KMS-11 (cell line): ENCODE measurements around the gene PLN.

Experiments used
- H2AFZ ChIP-seq: fragments of 200-600 bp; sonication (generic); 2 replicates; pipeline ENCODE4 v1.6.1; 2016; ENCODE audit warnings: antibody characterized with exemption, mixed run types, low read depth
- H3K27ac ChIP-seq: fragments of 200-600 bp; sonication (generic); 2 replicates; pipeline ENCODE4 v1.6.1; 2016; ENCODE audit warnings: mild to moderate bottlenecking, mixed run types
- H3K27me3 ChIP-seq: fragments of 200-600 bp; sonication (generic); 2 replicates; pipeline ENCODE4 v1.6.1; 2017; ENCODE audit warnings: mild to moderate bottlenecking, low read depth, mixed run types, moderate library complexity; ENCODE audit not compliant: insufficient read depth
- H3K36me3 ChIP-seq: fragments of 200-600 bp; sonication (generic); 2 replicates; pipeline ENCODE4 v1.6.1; 2017; ENCODE audit warnings: mild to moderate bottlenecking, mixed run types; ENCODE audit not compliant: insufficient read depth
- H3K4me1 ChIP-seq: fragments of 200-600 bp; sonication (generic); 2 replicates; pipeline ENCODE4 v1.6.1; 2016; ENCODE audit warnings: mild to moderate bottlenecking, low read depth, mixed run types; ENCODE audit not compliant: poor library complexity, severe bottlenecking
- H3K4me2 ChIP-seq: fragments of 200-600 bp; sonication (generic); 2 replicates; pipeline ENCODE4 v1.7.0; 2016; ENCODE audit warnings: mild to moderate bottlenecking, mixed run types
- H3K4me3 ChIP-seq: fragments of 200-600 bp; sonication (generic); IDR thresholded peaks from 2 replicates; pipeline ENCODE4 v1.6.1; 2017; ENCODE audit warnings: low read depth, low read length, mixed read lengths; ENCODE audit not compliant: insufficient read depth
- H3K79me2 ChIP-seq: fragments of 200-600 bp; sonication (generic); 2 replicates; pipeline ENCODE4 v1.6.1; 2016; ENCODE audit warnings: low read depth, mixed run types; ENCODE audit not compliant: insufficient read depth
- H3K9ac ChIP-seq: fragments of 200-600 bp; sonication (generic); 2 replicates; pipeline ENCODE4 v1.6.1; 2016; ENCODE audit warnings: mild to moderate bottlenecking, mixed run types
- H4K20me1 ChIP-seq: fragments of 200-600 bp; sonication (generic); 2 replicates; pipeline ENCODE4 v1.6.1; 2016; ENCODE audit warnings: mild to moderate bottlenecking, mixed run types; ENCODE audit not compliant: insufficient read depth
- TF ChIP-seq, protein P1 (sequence below): fragments of 200-600 bp; sonication (generic); conservative IDR thresholded peaks from 2 replicates; pipeline ENCODE4 v1.6.1; 2017; ENCODE audit warnings: low read depth, mild to moderate bottlenecking, antibody characterized with exemption, low read length, moderate library complexity, mixed read lengths

The PLN gene

DNA sequence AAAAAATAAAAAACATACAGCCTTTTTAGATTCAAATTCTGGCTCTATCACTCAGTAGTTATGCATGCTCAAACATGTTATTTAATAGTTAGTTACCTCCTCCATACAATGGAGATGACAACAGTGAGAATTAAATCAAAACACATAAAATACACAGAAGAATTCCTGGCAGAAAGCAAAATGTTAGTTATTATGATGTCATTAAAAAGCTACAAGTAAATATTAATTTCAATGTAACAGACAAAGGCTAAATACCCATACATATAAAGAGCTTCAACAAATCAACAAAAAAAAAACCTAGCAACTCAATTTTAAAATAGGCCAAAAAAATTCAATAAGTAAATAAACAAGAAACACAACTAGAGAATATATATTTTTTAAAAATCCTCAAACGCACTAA lies 21.4 kb downstream of the PLN start:
- TF ChIP-seq, protein P1, sequence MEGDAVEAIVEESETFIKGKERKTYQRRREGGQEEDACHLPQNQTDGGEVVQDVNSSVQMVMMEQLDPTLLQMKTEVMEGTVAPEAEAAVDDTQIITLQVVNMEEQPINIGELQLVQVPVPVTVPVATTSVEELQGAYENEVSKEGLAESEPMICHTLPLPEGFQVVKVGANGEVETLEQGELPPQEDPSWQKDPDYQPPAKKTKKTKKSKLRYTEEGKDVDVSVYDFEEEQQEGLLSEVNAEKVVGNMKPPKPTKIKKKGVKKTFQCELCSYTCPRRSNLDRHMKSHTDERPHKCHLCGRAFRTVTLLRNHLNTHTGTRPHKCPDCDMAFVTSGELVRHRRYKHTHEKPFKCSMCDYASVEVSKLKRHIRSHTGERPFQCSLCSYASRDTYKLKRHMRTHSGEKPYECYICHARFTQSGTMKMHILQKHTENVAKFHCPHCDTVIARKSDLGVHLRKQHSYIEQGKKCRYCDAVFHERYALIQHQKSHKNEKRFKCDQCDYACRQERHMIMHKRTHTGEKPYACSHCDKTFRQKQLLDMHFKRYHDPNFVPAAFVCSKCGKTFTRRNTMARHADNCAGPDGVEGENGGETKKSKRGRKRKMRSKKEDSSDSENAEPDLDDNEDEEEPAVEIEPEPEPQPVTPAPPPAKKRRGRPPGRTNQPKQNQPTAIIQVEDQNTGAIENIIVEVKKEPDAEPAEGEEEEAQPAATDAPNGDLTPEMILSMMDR = no peak
- no peaks in the 10 kb centered on the region for H3K79me2 ChIP-seq
- no peaks in the 10 kb centered on the region for H4K20me1 ChIP-seq
- no peak overlapping the region for H3K4me2 ChIP-seq
- no peak overlapping the region for H3K27ac ChIP-seq
- no peak overlapping the region for H3K4me3 ChIP-seq
- H3K9ac ChIP-seq = no peak overlapping the region
- no peaks in the 10 kb centered on the region for H3K36me3 ChIP-seq
- no peaks in the 10 kb centered on the region for H3K27me3 ChIP-seq
- no peak overlapping the region for H2AFZ ChIP-seq
- H3K4me1 ChIP-seq = no peaks in the 10 kb centered on the region

DNA sequence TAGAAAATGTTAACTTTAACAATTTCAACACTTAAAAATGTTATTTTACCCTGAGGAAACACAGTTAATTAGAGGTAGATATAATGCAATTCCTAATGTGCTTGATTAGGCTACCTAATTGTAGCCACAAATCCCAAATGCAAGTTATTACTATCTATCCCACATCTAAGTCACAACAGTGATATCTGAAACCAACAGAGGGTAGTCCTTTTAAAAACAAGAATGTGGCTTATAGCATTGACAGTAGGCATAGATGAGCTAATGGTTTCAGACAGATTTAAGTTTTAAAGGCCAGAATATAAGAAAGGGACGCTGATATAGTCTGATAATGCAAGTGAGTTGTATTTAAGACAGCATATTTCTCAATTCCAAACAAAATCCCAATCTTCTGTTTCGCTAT lies 23.0 kb downstream of the PLN start:
- Histone ChIP-seq H4K20me1 (no peaks in the 10 kb centered on the region), H3K4me1 (no peaks in the 10 kb centered on the region), H3K9ac (no peak overlapping the region), H3K4me2 (no peak overlapping the region), H3K27me3 (no peaks in the 10 kb centered on the region), H3K27ac (no peak overlapping the region), H3K4me3 (no peak overlapping the region), H3K36me3 (no peaks in the 10 kb centered on the region), H2AFZ (no peak overlapping the region), H3K79me2 (no peaks in the 10 kb centered on the region)
- TF ChIP-seq, protein P1 = no peak

- TF ChIP-seq, protein P1 = no peak
- Histone ChIP-seq H2AFZ (no peak overlapping the region), H3K9ac (no peak overlapping the region), H3K79me2 (no peaks in the 10 kb centered on the region), H3K4me2 (no peak overlapping the region), H3K36me3 (no peaks in the 10 kb centered on the region), H3K27me3 (no peaks in the 10 kb centered on the region), H3K4me3 (no peak overlapping the region), H3K4me1 (no peaks in the 10 kb centered on the region), H4K20me1 (no peaks in the 10 kb centered on the region), H3K27ac (no peak overlapping the region)
Observed at GRCh38 chr6:118574051-118574865, 26.2 kb downstream of the PLN start.

DNA sequence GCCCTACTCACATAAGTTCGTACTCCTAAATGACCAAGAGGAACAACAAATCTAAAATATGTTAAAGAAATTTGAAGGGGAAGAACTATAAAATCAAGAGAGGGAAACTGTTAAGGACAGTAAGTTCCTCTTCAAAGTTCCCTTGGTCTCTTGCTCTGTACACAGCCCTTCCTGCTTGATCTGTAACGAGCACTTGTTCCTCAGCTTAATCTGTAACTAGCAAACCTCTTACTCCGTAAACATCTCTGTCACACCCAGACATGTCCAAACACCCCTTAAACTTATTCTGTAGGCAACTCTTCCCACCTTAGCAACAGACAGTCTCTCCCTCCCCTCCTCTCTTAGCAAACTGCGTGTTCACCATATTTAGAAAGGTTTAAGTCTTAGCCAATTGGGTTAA lies 29.9 kb downstream of the PLN start:
- Histone ChIP-seq H3K9ac (no peak overlapping the region), H3K27me3 (no peaks in the 10 kb centered on the region), H3K4me1 (no peaks in the 10 kb centered on the region), H3K27ac (no peak overlapping the region), H3K36me3 (no peaks in the 10 kb centered on the region), H3K4me2 (no peak overlapping the region), H2AFZ (no peak overlapping the region), H3K79me2 (no peaks in the 10 kb centered on the region), H4K20me1 (no peaks in the 10 kb centered on the region), H3K4me3 (no peak overlapping the region)
- TF ChIP-seq, protein P1 = no peak
